Esophagus squamous epithelium (tissue), 4 donors: ENCODE measurements around the gene MBLAC1.

Source experiments
- POLR2A ChIP-seq, 4 donors: fragments of 450-650 bp; IDR thresholded peaks; one replicate each; pipeline ENCODE4 v1.6.1; 2017; ENCODE audit warnings: antibody characterized with exemption in 4 of 4, mild to moderate bottlenecking in 4 of 4, moderate library complexity in 3 of 4
- TF ChIP-seq, protein P1 (sequence below), 6 experiments: fragments of 450-650 bp in 4 of 6; fragments of 200-600 bp in 2 of 6; sonication (generic) in 2 of 6; IDR thresholded peaks; one replicate each; pipeline ENCODE4 v1.5.1; 2016 to 2019; ENCODE audit warnings: antibody characterized with exemption in 6 of 6, mild to moderate bottlenecking in 4 of 6, moderate library complexity in 4 of 6

DNA sequence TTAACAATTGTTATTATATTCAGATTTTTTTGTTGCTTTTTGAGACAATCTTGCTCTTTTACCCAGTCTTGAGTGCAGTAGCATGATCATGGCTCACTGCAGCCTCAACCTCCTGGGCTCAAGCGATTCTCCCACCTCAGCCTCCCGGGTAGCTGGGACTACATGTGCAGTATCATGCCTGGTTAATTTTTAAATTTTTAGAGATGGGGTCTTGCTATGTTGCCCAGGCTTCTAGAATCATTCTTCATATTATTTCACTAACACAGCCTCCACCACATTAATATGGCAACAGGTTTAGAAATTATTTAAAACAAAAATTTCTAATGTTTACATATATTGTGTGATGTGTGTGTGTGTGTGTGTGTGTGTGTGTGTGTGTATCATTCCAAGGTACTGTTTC, 20.5 kb downstream of the MBLAC1 start:
- TF ChIP-seq, protein P1, sequence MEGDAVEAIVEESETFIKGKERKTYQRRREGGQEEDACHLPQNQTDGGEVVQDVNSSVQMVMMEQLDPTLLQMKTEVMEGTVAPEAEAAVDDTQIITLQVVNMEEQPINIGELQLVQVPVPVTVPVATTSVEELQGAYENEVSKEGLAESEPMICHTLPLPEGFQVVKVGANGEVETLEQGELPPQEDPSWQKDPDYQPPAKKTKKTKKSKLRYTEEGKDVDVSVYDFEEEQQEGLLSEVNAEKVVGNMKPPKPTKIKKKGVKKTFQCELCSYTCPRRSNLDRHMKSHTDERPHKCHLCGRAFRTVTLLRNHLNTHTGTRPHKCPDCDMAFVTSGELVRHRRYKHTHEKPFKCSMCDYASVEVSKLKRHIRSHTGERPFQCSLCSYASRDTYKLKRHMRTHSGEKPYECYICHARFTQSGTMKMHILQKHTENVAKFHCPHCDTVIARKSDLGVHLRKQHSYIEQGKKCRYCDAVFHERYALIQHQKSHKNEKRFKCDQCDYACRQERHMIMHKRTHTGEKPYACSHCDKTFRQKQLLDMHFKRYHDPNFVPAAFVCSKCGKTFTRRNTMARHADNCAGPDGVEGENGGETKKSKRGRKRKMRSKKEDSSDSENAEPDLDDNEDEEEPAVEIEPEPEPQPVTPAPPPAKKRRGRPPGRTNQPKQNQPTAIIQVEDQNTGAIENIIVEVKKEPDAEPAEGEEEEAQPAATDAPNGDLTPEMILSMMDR (IDR thresholded peaks at IDR 0.05), result no peak
- TF ChIP-seq POLR2A (IDR thresholded peaks at IDR 0.05), result no peak
